Measurements from ENCODE around the gene AFF1. TPM values are rescaled to one million over a fixed set of nuclear protein-coding genes. Genes with fewer than 3 reads are reported as not detected.

AFF1 gene
- polyA plus RNA-seq, 1 donor (not counting 4 experiments of a cell fraction or from before 2014, with no cell fraction given) = 14.4 TPM

DNA sequence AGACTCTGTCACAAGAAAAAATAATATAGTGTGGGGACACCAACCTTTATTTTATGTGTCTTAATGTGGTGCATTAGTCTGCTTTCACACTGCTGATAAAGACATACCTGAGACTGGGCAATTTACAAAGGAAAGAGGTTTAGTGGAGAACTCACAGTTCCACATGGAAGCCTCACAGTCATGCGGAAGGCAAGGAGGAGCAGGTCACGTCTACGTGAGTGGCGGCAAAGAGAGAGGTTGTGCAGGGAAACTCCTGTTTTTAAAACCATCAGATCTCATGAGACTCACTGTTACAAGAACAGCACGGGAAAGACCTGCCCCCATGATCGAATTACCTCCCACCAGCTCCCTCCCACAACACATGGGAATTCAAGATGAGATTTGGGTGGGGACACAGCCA is 130.2 kb downstream of the AFF1 start:
- dilution Hi-C loops (cut with MboI; ENCODE audit: extremely low pct_ligation_motif_present, low sequenced_read_pairs) = no loop called here
- FAIRE-seq = no peak
- Histone ChIP-seq H3K4me3 (ENCODE audit: control insufficient read depth in 2 of 3, extremely low read depth in 1 of 3, insufficient read depth in 2 of 3, low read depth in 1 of 3, low read length in 3 of 3) (no peak overlapping the region), H3K27me3 (ENCODE audit: control insufficient read depth, extremely low read depth, insufficient read depth, low read length) (no peaks in the 10 kb centered on the region), H3K4me2 (ENCODE audit: control insufficient read depth, extremely low read depth, insufficient read depth, low read depth, low read length) (no peak overlapping the region), H3K9me1 (ENCODE audit: control insufficient read depth, extremely low read depth, insufficient read depth, low read length) (no peaks in the 10 kb centered on the region), H3K9me3 (ENCODE audit: control insufficient read depth, low read depth, low read length) (no peaks in the 10 kb centered on the region), H3K27ac (ENCODE audit: control insufficient read depth, insufficient read depth, low read length) (no peak overlapping the region), H3K4me1 (ENCODE audit: control insufficient read depth, extremely low read depth, insufficient read depth, low read length) (peaks cover 26% of the 10 kb centered on the region), H2AFZ (ENCODE audit: control insufficient read depth, low read length) (no peak overlapping the region), H4K20me1 (ENCODE audit: control insufficient read depth, extremely low read depth, insufficient read depth, low read length) (peaks cover 7% of the 10 kb centered on the region), H3K9ac (ENCODE audit: control insufficient read depth, extremely low read depth, insufficient read depth, low read length) (no peak overlapping the region), H3K36me3 (ENCODE audit: control insufficient read depth in 2 of 2, extremely low read depth in 1 of 2, insufficient read depth in 2 of 2, low read length in 2 of 2) (peaks cover 0 to 2% of the 10 kb centered on the region in 2 experiments), H3K79me2 (ENCODE audit: control insufficient read depth, insufficient read depth, low read length) (peaks cover 8% of the 10 kb centered on the region)
- no peak for DNase-seq (ENCODE audit: low read depth, low spot score)
- TF ChIP-seq, protein P1, sequence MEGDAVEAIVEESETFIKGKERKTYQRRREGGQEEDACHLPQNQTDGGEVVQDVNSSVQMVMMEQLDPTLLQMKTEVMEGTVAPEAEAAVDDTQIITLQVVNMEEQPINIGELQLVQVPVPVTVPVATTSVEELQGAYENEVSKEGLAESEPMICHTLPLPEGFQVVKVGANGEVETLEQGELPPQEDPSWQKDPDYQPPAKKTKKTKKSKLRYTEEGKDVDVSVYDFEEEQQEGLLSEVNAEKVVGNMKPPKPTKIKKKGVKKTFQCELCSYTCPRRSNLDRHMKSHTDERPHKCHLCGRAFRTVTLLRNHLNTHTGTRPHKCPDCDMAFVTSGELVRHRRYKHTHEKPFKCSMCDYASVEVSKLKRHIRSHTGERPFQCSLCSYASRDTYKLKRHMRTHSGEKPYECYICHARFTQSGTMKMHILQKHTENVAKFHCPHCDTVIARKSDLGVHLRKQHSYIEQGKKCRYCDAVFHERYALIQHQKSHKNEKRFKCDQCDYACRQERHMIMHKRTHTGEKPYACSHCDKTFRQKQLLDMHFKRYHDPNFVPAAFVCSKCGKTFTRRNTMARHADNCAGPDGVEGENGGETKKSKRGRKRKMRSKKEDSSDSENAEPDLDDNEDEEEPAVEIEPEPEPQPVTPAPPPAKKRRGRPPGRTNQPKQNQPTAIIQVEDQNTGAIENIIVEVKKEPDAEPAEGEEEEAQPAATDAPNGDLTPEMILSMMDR (optimal IDR thresholded peaks at IDR 0.05 in 1 of 3, IDR thresholded peaks at IDR 0.05 in 1 of 3, conservative IDR thresholded peaks at IDR 0.05 in 1 of 3; ENCODE audit: extremely low read depth in 1 of 3, insufficient read depth in 2 of 3, low read length in 3 of 3) = no peak
- no peak for TF ChIP-seq EZH2 (IDR thresholded peaks at IDR 0.05; ENCODE audit: low read length)

DNA sequence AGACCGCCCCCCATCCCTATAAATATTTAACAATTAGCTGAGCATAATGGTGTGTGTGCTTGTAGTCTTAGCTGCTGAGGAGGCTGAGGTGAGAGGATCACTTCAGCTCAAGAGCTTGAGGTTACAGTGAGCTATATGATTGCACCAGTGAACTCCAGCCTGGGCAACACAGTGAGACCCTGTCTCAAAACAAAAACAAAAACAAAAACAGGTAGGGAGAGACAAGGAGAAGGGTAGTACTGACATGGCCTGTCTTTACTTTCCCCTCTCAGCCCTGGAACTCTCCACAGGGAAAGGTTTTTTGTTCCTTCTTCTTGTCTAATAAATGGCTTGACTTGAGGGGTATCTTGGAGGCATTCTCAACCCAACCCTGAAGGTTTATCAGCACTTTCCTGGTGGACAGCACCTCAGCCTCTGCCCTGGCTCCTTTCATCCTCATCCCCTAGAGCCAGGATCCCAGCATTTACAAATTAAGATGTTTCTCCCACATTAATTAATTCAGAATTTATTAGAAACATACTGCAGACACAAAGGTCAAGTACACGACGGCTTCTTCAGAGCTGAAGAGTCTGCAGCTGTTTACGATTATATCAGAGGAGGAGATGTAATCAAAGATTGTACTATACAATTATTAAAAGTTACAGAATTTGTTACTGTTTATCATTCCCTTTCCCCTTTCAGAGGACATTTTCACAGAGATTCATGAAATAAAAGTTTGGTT is 131.8 kb downstream of the AFF1 start:
- H3K79me2 ChIP-seq (ENCODE audit: control insufficient read depth, insufficient read depth, low read length) = peaks cover 10% of the 10 kb centered on the region
- H3K4me2 ChIP-seq (ENCODE audit: control insufficient read depth, extremely low read depth, insufficient read depth, low read depth, low read length) = no peak overlapping the region
- dilution Hi-C loops (cut with MboI; ENCODE audit: extremely low pct_ligation_motif_present, low sequenced_read_pairs) = no loop called here
- H3K9me1 ChIP-seq (ENCODE audit: control insufficient read depth, extremely low read depth, insufficient read depth, low read length) = no peaks in the 10 kb centered on the region
- peaks cover 0 to 2% of the 10 kb centered on the region in 2 experiments for H3K36me3 ChIP-seq (ENCODE audit: control insufficient read depth in 2 of 2, extremely low read depth in 1 of 2, insufficient read depth in 2 of 2, low read length in 2 of 2)
- H3K27ac ChIP-seq (ENCODE audit: control insufficient read depth, insufficient read depth, low read length) = no peak overlapping the region
- no peak overlapping the region for H3K4me3 ChIP-seq (ENCODE audit: control insufficient read depth in 2 of 3, extremely low read depth in 1 of 3, insufficient read depth in 2 of 3, low read depth in 1 of 3, low read length in 3 of 3)
- H2AFZ ChIP-seq (ENCODE audit: control insufficient read depth, low read length) = no peak overlapping the region
- peaks cover 11% of the 10 kb centered on the region for H3K4me1 ChIP-seq (ENCODE audit: control insufficient read depth, extremely low read depth, insufficient read depth, low read length)
- FAIRE-seq (no peak), DNase-seq (ENCODE audit: low read depth, low spot score) (no peak)
- no peak overlapping the region for H3K9ac ChIP-seq (ENCODE audit: control insufficient read depth, extremely low read depth, insufficient read depth, low read length)
- H4K20me1 ChIP-seq (ENCODE audit: control insufficient read depth, extremely low read depth, insufficient read depth, low read length) = peaks cover 3% of the 10 kb centered on the region
- no peaks in the 10 kb centered on the region for H3K9me3 ChIP-seq (ENCODE audit: control insufficient read depth, low read depth, low read length)
- TF ChIP-seq, protein P1 (optimal IDR thresholded peaks at IDR 0.05 in 1 of 3, IDR thresholded peaks at IDR 0.05 in 1 of 3, conservative IDR thresholded peaks at IDR 0.05 in 1 of 3; ENCODE audit: extremely low read depth in 1 of 3, insufficient read depth in 2 of 3, low read length in 3 of 3) = no peak
- no peak for TF ChIP-seq EZH2 (IDR thresholded peaks at IDR 0.05; ENCODE audit: low read length)
- H3K27me3 ChIP-seq (ENCODE audit: control insufficient read depth, extremely low read depth, insufficient read depth, low read length) = no peaks in the 10 kb centered on the region

Data from keratinocyte (primary cell).